CD14-positive monocyte (primary cell): Measurements from ENCODE around the gene KIF3B. TPM values are rescaled to one million over a fixed set of nuclear protein-coding genes. Genes with fewer than 3 reads are reported as not detected.

Source experiments
- DNase-seq, 3 donors: peaks; one replicate each; pipeline ENCODE4 v3.0.0-alpha.2; 2011 to 2022
- H2AFZ ChIP-seq: 2 replicates; pipeline ENCODE4 v1.6.0; 2012; ENCODE audit warnings: mild to moderate bottlenecking, low read depth, low read length, inconsistent platforms; ENCODE audit not compliant: insufficient read depth, poor library complexity, severe bottlenecking
- H3K27ac ChIP-seq, 2 donors: 1 replicate in 1 of 2; 2 replicates in 1 of 2; pipeline ENCODE4 v1.5.1; 2012 to 2013; ENCODE audit warnings: low read length in 2 of 2, control low read depth in 1 of 2, inconsistent platforms in 1 of 2, low read depth in 1 of 2, mild to moderate bottlenecking in 1 of 2
- H3K27me3 ChIP-seq, 2 donors: one replicate each; pipeline versions ENCODE4 v1.6.0 to v1.6.1; 2011 to 2013; ENCODE audit warnings: low read length in 2 of 2; ENCODE audit not compliant: control insufficient read depth in 2 of 2, insufficient read depth in 2 of 2
- H3K36me3 ChIP-seq, 2 donors: replicated peaks in 1 of 2; 1 replicate in 1 of 2; 2 replicates in 1 of 2; pipeline versions ENCODE4 v1.5.1 to v1.6.1; 2012 to 2013; ENCODE audit warnings: low read length in 2 of 2, control low read depth in 1 of 2, inconsistent platforms in 1 of 2, mild to moderate bottlenecking in 1 of 2; ENCODE audit not compliant: insufficient read depth in 2 of 2, control insufficient read depth in 1 of 2
- H3K4me1 ChIP-seq, 2 donors: 1 replicate in 1 of 2; 2 replicates in 1 of 2; pipeline versions ENCODE4 v1.5.1 to v1.6.1; 2012 to 2013; ENCODE audit warnings: low read length in 2 of 2, control low read depth in 1 of 2, inconsistent platforms in 1 of 2, mild to moderate bottlenecking in 1 of 2, moderate library complexity in 1 of 2; ENCODE audit not compliant: insufficient read depth in 2 of 2, control insufficient read depth in 1 of 2
- H3K4me2 ChIP-seq: replicated peaks from 2 replicates; pipeline ENCODE3; 2012; ENCODE audit warnings: low read length, moderate library complexity, mild to moderate bottlenecking; ENCODE audit not compliant: poor library complexity, severe bottlenecking; ENCODE audit errors: extremely low read depth
- H3K4me3 ChIP-seq, 3 experiments: fragments of 200-600 bp in 1 of 3; sonication (generic) in 1 of 3; replicated peaks in 1 of 3; 1 replicate in 2 of 3; 2 replicates in 1 of 3; pipeline ENCODE4 v1.5.1; 2011 to 2013; ENCODE audit warnings: low read length in 3 of 3, mild to moderate bottlenecking in 3 of 3, control low read depth in 2 of 3, low read depth in 2 of 3, inconsistent platforms in 1 of 3, moderate library complexity in 1 of 3
- H3K79me2 ChIP-seq: 2 replicates; pipeline ENCODE4 v1.6.0; 2012; ENCODE audit warnings: mild to moderate bottlenecking, control low read depth, inconsistent platforms, low read length, moderate library complexity; ENCODE audit not compliant: insufficient read depth
- H3K9ac ChIP-seq: 2 replicates; pipeline ENCODE4 v1.6.0; 2017; ENCODE audit warnings: low read length, mild to moderate bottlenecking; ENCODE audit not compliant: insufficient read depth, poor library complexity, severe bottlenecking
- H3K9me3 ChIP-seq, 2 donors: replicated peaks in 1 of 2; 1 replicate in 1 of 2; 2 replicates in 1 of 2; pipeline versions ENCODE4 v1.5.1 to v1.6.1; 2012 to 2013; ENCODE audit warnings: low read length in 2 of 2, control low read depth in 1 of 2; ENCODE audit not compliant: control insufficient read depth in 1 of 2, insufficient read depth in 1 of 2
- H4K20me1 ChIP-seq: 2 replicates; pipeline ENCODE4 v1.6.0; 2012; ENCODE audit warnings: mild to moderate bottlenecking, low read length, control low read depth, moderate library complexity; ENCODE audit not compliant: insufficient read depth
- H3K27ac Mint-ChIP-seq, 7 donors: one replicate each; pipeline ENCODE4 v1.8.0; 2020; ENCODE audit warnings: mild to moderate bottlenecking in 7 of 7, mixed read lengths in 7 of 7, moderate library complexity in 6 of 7, inconsistent platforms in 2 of 7
- H3K27me3 Mint-ChIP-seq, 3 donors: one replicate each; pipeline ENCODE4 v1.8.0; 2021 to 2022; ENCODE audit warnings: low read depth in 3 of 3, mild to moderate bottlenecking in 3 of 3, mixed read lengths in 3 of 3, moderate library complexity in 3 of 3, inconsistent platforms in 1 of 3
- H3K36me3 Mint-ChIP-seq, 2 donors: one replicate each; pipeline ENCODE4 v1.8.0; 2020; ENCODE audit warnings: mixed read lengths in 2 of 2, inconsistent platforms in 1 of 2, mild to moderate bottlenecking in 1 of 2
- H3K4me1 Mint-ChIP-seq: one replicate; pipeline ENCODE4 v1.8.0; 2020; ENCODE audit warnings: mild to moderate bottlenecking, mixed read lengths
- H3K4me3 Mint-ChIP-seq, 2 donors: one replicate each; pipeline ENCODE4 v1.8.0; 2020; ENCODE audit warnings: mild to moderate bottlenecking in 2 of 2, mixed read lengths in 2 of 2, moderate library complexity in 1 of 2
- H3K9me3 Mint-ChIP-seq, 7 donors: one replicate each; pipeline ENCODE4 v1.8.0; 2020 to 2022; ENCODE audit warnings: mixed read lengths in 7 of 7, mild to moderate bottlenecking in 6 of 7, moderate library complexity in 6 of 7, inconsistent platforms in 2 of 7
- CTCF ChIP-seq: fragments of 200-600 bp; IDR thresholded peaks from one replicate; pipeline ENCODE4 v1.8.0; 2022; ENCODE audit warnings: antibody characterized with exemption, mild to moderate bottlenecking
- WGBS: methylation state at CpG from one replicate; pipeline ENCODE4 v1.1.5; 2013; ENCODE audit warnings: missing lambda C conversion rate; ENCODE audit not compliant: insufficient coverage; 5-methylcytosine and 5-hydroxymethylcytosine counted together
- intact Hi-C, 2 donors: fragments of 100-400 bp; cut with micrococcal nuclease; formaldehyde crosslinking; loops; one replicate each; pipeline versions ENCODE4 v1.15.0 to v1.15.1; 2023
- polyA plus RNA-seq, 3 donors: library from polyadenylated mRNA; depleted of rRNA in 1 of 3; unstranded in 2 of 3; stranded (reverse) in 1 of 3; fragments of 300-500 nt in 2 of 3; fragments of >200 nt in 1 of 3; fragmentation: Illumina TruSeq in 2 of 3; gene quantifications; 1 replicate in 2 of 3; 2 replicates in 1 of 3; pipeline ENCODE4 v1.2.3, GENCODE V29; 2012 to 2021

KIF3B gene
- polyA plus RNA-seq, 3 donors: 1.5 to 7.5 (median 3.4) TPM

- no peaks in the 10 kb centered on the region for H3K79me2 ChIP-seq
- peaks cover 23 to 38% of the 10 kb centered on the region in 2 donors for H3K36me3 ChIP-seq
- Mint-ChIP-seq H3K4me3 (no peak overlapping the region), H3K9me3 (no peaks in the 10 kb centered on the region), H3K4me1 (no peaks in the 10 kb centered on the region), H3K27me3 (no peaks in the 10 kb centered on the region), H3K27ac (no peak overlapping the region), H3K36me3 (peaks cover 28 to 47% of the 10 kb centered on the region in 2 donors)
- no peaks in the 10 kb centered on the region for H4K20me1 ChIP-seq
- H3K9ac ChIP-seq: no peak overlapping the region
- no peak overlapping the region for H2AFZ ChIP-seq
- DNase-seq: no peak
- no peaks in the 10 kb centered on the region for H3K4me1 ChIP-seq
- no peak overlapping the region for H3K27ac ChIP-seq
- H3K9me3 ChIP-seq: no peaks in the 10 kb centered on the region
- H3K4me3 ChIP-seq: no peak overlapping the region
- H3K4me2 ChIP-seq: no peak overlapping the region
- H3K27me3 ChIP-seq: no peaks in the 10 kb centered on the region
- TF ChIP-seq CTCF: no peak
- intact Hi-C loops: no loop called here
- WGBS: 60% methylated on average over 2 of the region's 6 CpGs
Observed at GRCh38 chr20:32325706-32326503, 48.5 kb downstream of the KIF3B start.

GRCh38 chr20:32326504-32326845 lies 49.0 kb downstream of the KIF3B start:
- Histone ChIP-seq H3K4me1 (no peaks in the 10 kb centered on the region), H2AFZ (no peak overlapping the region), H3K79me2 (no peaks in the 10 kb centered on the region), H3K4me3 (no peak overlapping the region), H3K9me3 (no peaks in the 10 kb centered on the region), H3K9ac (no peak overlapping the region), H3K36me3 (peaks cover 28 to 44% of the 10 kb centered on the region in 2 donors), H4K20me1 (no peaks in the 10 kb centered on the region), H3K27me3 (no peaks in the 10 kb centered on the region), H3K4me2 (no peak overlapping the region), H3K27ac (no peak overlapping the region)
- peaks cover 33 to 52% of the 10 kb centered on the region in 2 donors for H3K36me3 Mint-ChIP-seq
- no peaks in the 10 kb centered on the region for H3K9me3 Mint-ChIP-seq
- no peak for TF ChIP-seq CTCF
- no peak overlapping the region for H3K4me3 Mint-ChIP-seq
- no peaks in the 10 kb centered on the region for H3K4me1 Mint-ChIP-seq
- H3K27me3 Mint-ChIP-seq: no peaks in the 10 kb centered on the region
- DNase-seq: no peak
- no peak overlapping the region for H3K27ac Mint-ChIP-seq
- intact Hi-C loops: no loop called here
- WGBS: no CpG with 5 or more reads among the region's 1 CpG
